GM19193 (cell line): Measurements from ENCODE around the gene MPEG1.

Source experiments
- POLR2A ChIP-seq: IDR thresholded peaks from 4 replicates; pipeline ENCODE4 v1.6.1; 2011; ENCODE audit not compliant: insufficient read depth, insufficient read length; ENCODE audit errors: extremely low read depth

MPEG1 gene

GRCh38 chr11:59204746-59205145, 8.0 kb downstream of the MPEG1 start:
- no peak for TF ChIP-seq POLR2A

DNA sequence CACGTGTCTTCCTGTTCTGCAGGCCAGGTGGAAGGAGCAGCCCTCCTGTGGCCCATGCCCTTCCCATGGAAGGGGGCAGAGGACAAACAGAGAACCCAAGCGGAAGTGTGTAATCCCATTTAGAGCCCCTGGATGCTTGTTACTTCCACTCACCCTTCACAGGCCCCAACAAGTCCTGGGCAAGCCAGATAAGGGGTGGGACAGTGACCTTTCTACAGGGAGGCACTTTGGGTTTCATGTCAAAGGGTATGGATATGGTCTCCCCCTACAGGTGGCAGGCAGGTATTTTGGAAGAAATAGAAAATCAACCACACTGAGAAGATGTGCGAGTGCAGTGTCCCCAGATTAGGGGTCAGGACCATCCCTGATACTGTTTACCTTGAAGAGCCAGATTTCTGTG, 11.4 kb downstream of the MPEG1 start:
- TF ChIP-seq POLR2A: no peak

DNA sequence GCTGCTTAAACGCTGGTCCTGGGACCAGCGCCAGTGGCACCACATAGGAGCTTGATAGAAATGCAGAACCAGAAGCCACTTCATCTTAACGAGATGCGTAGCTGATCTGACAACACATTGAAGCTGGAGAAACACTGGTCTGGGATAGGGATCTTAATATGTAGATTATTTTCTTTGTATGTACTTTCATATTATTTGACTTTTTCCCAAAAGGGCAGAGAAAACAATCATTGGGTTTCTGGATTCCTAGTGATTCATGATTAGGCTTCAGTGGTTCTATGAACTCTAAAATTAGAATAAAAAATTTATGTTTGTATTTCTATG, 12.3 kb downstream of the MPEG1 start:
- no peak for TF ChIP-seq POLR2A

DNA sequence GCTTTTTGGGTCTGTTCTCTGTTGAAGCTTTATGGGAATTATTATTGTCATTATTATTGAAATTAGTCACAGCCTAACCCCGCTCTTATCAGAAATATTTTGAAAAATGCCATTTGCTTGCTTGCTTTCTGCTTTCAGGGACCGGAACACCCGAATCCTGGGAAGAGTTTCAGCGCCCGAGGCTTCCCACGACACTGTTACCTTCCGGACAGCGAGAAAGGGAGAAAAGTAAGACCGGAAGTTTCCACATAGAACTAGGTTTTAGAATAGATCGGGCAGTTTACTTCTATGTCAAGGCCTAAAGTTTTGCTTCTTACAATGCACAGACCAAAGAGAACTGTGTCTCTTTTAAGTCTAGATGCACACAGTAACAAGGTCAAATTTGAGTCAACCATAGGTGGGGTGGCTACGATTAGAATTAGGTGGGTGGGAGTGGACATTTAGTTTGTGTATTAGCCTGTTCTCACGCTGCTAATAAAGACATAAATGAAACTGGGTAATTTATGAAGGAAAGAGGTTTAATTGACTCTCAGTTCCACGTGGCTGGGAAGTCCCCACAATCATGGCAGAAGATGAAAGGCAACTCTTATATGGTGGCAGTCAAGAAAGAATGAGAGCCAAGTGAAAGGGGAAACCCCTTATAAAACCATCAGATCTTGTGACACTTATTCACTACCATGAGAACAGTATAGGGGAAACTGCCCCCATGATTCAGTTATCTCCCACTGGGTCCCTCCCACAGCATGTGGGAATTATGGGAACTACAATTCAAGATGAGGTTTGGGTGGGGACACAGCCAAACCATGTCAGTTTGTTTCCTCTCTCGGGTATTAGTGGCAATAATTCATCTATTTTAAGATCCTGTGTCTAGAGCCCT, 12.9 kb downstream of the MPEG1 start:
- no peak for TF ChIP-seq POLR2A

DNA sequence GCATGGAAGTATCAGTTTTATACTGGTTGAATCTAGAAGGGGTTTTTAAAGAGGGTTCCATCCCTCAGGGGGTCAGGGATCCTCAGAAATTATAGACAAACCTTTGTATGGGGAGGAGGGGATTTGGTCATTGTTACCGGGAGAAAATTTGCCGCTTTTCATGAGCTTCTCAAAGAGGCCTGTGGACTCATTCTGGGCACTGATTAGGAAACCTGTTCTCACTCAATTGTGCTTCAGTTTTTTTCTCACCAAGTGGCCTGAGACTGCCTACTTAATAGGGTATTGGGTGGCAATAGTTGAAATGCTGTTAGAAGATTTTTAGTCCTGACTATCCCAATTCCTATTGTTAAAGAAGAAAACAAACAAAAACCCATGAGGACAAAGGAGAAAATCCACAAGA, 14.0 kb downstream of the MPEG1 start:
- TF ChIP-seq POLR2A: no peak

- TF ChIP-seq POLR2A: no peak
Observed at GRCh38 chr11:59197991-59198390, 14.7 kb downstream of the MPEG1 start.

DNA sequence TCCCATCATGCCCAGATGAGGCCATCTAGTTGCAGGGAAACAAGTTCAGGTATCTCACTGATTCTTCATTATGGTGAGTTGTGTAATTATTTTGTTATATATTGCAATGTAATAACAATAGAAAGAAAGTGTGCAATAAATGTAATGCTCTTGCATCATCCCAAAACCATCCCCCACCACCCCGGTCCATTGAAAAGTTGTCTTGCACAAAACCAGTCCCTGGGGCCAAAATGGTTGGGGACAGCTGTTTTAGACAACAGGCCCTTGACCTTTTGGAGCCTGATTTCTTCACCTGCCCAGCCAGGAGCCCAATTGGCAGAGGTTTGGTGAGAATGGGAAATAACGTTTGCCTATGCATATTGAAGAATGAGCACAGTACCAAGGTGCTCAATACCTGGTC, 15.9 kb downstream of the MPEG1 start:
- TF ChIP-seq POLR2A: no peak

- no peak for TF ChIP-seq POLR2A
Observed at GRCh38 chr11:59195586-59195985, 17.1 kb downstream of the MPEG1 start.

DNA sequence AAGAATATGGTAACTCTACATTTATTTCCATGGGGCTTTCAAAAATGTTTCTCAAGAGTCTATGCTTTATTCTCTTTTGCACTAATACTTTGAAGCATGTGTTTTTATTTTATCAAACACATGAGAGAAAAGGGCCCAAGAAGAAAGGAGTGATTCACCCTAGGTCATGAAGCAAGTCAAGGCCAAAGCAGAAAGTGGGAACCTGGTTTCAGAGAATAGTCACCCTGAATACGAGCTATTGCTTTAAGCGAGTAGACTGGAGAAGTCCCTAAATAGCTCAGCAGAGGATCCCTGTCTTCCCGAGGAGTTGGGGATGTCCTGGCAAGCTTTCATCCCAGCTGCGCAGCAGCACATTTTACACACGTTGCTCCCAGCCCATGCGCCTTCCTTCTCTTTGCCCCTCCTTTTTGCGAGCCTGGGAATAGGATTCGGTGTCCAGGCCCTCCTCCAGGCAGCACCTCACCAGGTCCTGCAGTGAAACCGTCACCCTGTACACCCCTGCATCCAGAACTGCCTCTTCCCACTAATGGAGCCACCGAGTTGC, 19.1 kb downstream of the MPEG1 start:
- TF ChIP-seq POLR2A: no peak

DNA sequence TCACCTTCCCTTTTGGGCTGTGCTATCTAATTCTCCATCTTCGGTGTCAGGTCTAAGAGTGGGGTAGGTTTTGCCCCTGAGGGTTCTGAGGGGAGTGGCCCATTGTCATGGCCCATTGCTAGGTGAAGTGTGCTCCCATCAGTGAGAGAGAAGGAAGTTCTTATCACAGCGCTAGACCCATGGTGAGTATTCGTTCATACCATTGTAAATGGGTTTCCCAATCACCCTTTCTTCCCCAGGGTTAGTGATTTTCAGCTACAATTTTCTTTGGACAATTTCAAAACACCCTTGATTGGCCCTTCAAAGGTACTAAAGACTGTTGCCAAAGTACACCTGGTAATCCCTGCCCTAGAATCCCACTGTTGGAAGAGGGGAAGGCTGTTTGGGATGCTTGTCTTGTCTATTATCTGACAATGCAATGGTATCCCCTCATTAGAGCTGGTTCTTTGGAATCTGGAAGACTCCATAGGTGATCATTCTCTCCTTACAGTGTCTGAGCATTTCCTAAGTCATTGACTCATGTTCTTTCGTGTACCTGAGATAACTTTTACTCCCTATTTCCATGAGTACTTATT, 20.2 kb downstream of the MPEG1 start:
- TF ChIP-seq POLR2A: no peak

DNA sequence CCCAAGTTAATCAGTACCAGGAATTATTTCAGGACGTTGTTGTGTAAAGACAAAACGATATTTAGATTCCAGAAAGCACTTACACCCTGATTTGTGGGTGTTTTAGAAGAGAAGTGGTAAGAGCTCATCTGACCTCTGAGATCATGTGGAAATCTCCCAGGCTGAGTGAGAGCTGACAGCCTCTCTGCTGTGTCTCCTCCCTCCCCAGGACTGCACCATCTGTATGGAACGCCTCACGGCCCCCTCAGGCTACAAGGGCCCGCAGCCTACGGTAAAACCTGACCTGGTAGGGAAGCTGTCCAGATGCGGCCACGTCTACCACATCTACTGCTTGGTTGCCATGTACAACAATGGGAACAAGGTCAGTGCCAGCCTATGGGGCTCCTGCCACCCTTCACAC, 20.8 kb downstream of the MPEG1 start:
- TF ChIP-seq POLR2A: no peak

DNA sequence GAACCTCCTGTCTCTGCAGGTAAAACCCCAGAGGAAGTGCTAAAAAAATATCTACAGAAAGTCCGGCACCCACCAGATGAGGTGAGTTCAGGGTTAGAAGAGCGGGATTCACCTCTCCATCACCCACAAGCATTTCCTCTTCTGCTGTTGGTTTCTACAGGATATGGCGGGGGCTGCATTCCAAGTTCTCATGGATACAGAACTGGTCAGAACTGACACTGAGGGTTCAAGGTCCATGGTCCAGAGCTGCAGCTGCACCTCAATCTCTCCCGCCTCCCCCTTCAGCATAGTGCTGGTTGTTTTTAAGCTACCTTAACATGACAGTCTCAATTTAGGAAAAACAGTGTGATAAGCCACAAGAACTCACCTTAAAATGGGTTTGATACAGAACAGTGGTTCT, 21.6 kb downstream of the MPEG1 start:
- TF ChIP-seq POLR2A: no peak

GRCh38 chr11:59189986-59190385, 22.7 kb downstream of the MPEG1 start:
- no peak for TF ChIP-seq POLR2A

GRCh38 chr11:59188954-59189353, 23.8 kb downstream of the MPEG1 start:
- TF ChIP-seq POLR2A: no peak

- no peak for TF ChIP-seq POLR2A
Observed at GRCh38 chr11:59187587-59187986, 25.1 kb downstream of the MPEG1 start.

GRCh38 chr11:59187035-59187434, 25.7 kb downstream of the MPEG1 start:
- no peak for TF ChIP-seq POLR2A
